ENCODE data around the gene GET4.

GET4 gene

DNA sequence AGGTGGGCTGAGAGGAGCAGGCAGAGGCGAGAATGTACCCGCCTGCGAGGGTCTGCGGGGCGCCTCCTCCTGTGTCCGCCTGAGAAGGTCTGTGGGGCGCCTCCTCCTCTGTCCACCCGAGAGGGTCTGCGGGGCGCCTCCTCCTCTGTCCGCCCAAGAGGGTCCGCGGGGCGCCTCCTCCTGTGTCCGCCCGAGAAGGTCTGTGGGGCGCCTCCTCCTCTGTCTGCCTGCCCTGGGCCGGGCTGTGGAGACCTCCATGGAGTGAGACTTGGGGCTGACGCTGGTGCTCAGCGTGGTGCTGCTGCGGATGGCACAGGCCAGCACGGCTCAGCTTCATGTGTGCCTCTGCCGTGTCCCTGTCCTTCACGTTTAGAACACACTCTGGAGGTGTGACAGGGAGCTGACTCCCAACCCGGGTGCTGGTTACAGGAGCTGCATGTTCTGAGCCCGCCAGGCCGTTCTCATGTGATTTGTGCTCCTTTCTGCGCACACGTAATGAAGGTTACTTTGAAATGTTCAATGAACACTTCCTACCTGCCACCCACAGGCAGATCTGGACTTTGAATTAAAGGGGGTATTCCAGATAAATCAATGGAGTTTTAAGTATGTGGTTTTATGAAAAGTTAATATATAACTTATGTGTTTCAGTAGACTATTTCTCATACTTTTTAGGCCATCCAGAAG is 20.5 kb upstream of the GET4 start:
- no peak overlapping the region for H3K4me3 ChIP-seq (ENCODE audit: low read depth, low read length)
- TF ChIP-seq, protein P1, sequence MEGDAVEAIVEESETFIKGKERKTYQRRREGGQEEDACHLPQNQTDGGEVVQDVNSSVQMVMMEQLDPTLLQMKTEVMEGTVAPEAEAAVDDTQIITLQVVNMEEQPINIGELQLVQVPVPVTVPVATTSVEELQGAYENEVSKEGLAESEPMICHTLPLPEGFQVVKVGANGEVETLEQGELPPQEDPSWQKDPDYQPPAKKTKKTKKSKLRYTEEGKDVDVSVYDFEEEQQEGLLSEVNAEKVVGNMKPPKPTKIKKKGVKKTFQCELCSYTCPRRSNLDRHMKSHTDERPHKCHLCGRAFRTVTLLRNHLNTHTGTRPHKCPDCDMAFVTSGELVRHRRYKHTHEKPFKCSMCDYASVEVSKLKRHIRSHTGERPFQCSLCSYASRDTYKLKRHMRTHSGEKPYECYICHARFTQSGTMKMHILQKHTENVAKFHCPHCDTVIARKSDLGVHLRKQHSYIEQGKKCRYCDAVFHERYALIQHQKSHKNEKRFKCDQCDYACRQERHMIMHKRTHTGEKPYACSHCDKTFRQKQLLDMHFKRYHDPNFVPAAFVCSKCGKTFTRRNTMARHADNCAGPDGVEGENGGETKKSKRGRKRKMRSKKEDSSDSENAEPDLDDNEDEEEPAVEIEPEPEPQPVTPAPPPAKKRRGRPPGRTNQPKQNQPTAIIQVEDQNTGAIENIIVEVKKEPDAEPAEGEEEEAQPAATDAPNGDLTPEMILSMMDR (IDR thresholded peaks at IDR 0.05; ENCODE audit: borderline replicate concordance, insufficient read depth, low read depth, low read length): no peak

DNA sequence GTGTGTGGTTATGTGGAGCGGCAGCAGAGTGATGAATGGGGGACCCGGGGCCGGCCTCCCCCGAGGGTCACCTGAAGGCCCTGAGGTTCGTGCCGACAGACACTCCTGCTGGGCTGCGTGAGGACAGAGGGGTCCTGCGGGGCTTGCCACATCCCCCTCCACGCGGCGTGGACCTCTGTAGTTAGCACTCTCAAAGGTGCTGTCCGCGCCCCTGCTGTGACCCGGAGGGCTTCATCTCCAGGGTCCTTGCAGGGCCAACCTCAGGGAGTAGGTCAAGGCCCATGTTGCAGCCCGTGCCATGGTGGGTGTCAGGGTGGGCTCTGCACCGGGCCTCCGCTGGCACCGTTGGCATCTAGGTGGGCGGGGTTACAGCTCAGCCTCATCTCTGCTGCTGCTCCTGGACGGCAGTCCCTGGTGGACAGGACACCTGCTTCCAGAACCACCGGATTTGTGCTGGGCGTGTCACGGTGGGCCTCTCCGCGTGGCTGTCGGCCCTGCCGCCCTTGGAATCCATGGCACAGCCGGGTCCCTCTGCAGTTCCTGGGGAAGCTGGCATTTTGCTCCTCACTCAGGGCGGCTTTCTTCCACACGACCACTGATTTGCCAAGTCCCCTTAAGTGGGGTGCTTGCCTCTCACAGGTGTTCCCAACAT is 19.8 kb upstream of the GET4 start:
- H3K4me3 ChIP-seq (ENCODE audit: low read depth, low read length): no peak overlapping the region
- TF ChIP-seq, protein P1 (IDR thresholded peaks at IDR 0.05; ENCODE audit: borderline replicate concordance, insufficient read depth, low read depth, low read length): no peak

DNA sequence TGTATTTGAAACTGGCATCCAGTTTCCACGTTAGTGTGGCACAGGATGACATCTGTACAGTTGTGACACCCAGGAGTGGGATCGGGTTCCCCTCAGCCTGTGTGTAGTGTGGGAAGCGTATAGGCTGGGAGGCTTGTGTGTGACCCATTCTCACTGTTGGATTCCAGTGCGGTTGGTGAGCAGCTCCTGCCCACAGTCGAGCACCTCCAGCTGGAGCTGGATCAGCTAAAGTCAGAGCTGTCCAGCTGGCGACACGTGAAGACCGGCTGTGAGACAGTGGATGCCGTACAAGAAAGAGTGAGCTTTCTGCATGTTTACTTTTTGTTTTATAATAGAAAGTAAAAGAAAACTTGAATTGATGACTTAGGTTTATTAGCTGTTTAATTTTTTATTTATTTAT is 18.7 kb upstream of the GET4 start:
- TF ChIP-seq, protein P1 (IDR thresholded peaks at IDR 0.05; ENCODE audit: borderline replicate concordance, insufficient read depth, low read depth, low read length): no peak
- H3K4me3 ChIP-seq (ENCODE audit: low read depth, low read length): no peak overlapping the region

DNA sequence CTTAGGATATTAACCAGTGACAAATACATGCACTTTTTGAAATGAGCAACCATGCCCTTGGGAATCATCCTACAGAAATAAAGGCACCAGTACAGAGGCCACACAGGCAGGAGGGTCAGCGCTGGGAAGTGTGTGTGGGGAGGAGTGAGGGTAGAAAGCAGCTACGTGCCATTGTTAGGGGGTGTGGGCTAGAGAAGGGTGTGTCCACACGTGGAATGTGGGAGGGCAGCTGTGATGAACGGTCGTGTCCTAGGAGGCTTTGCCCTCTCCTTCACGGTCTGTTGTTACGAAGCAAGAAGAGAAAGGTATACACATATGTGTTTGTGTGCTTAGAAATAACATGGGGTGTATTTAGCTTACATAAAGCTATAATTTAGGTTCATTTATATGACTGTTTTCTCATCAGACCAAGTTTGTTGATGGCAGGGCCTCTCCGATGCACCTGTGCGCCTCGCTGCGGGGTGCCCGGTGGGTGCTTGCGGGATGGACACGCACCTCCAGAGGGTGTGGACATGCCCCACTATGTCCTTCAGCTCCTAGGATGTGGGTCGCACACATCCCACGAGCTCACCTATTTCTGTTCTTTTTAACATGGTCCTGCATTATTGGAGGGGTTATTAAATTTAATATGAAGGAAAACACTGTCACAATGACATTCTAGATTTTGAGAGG is 16.9 kb upstream of the GET4 start:
- no peak overlapping the region for H3K4me3 ChIP-seq (ENCODE audit: low read depth, low read length)
- TF ChIP-seq, protein P1 (IDR thresholded peaks at IDR 0.05; ENCODE audit: borderline replicate concordance, insufficient read depth, low read depth, low read length): no peak

DNA sequence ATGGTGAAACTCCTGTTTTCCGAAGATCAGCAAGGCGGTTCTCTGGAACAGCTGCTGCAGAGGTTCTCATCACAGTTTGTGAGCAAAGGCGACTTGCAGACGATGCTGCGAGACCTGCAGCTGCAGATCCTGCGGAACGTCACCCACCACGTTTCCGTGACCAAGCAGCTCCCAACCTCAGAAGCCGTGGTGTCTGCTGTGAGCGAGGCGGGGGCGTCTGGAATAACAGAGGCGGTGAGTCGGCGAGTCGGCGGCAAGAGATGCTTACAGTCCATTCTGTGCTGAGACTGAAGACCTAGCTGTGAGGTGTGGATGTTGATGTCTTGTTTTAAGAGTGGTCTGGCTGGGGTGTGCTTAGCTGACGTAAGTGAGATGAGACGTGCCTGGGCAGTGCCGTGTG is 16.2 kb upstream of the GET4 start:
- H3K4me3 ChIP-seq (ENCODE audit: low read depth, low read length): no peak overlapping the region
- TF ChIP-seq, protein P1 (IDR thresholded peaks at IDR 0.05; ENCODE audit: borderline replicate concordance, insufficient read depth, low read depth, low read length): no peak

DNA sequence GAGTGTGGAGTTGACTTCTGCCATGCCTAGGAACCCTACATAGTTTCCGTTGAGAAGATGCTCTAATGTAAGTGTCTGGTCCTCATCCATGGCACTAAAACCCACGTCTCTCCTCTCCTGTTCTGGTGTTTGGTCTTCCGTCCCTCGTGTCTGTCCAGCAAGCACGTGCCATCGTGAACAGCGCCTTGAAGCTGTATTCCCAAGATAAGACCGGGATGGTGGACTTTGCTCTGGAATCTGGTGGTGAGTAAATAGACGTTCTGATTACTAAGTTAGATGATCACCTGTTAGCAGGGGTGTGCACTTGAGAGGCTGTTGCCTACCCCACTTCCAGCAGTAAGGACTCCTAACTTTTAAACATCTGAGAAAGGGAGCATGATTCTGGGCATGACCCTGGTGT is 15.1 kb upstream of the GET4 start:
- TF ChIP-seq, protein P1 (IDR thresholded peaks at IDR 0.05; ENCODE audit: borderline replicate concordance, insufficient read depth, low read depth, low read length): no peak
- no peak overlapping the region for H3K4me3 ChIP-seq (ENCODE audit: low read depth, low read length)
